Stimulated activated CD8-positive, alpha-beta memory T cell treated with anti-CD3 and anti-CD28 coated beads, Interleukin-4, amount 100 ng/mL, for 24 hours (primary cell): ENCODE results near the gene EYA2.

ENCODE experiments used
- DNase-seq: peaks from one replicate; pipeline ENCODE4 v3.0.0-alpha.2; 2020; ENCODE audit warnings: low read depth

The EYA2 gene

DNA sequence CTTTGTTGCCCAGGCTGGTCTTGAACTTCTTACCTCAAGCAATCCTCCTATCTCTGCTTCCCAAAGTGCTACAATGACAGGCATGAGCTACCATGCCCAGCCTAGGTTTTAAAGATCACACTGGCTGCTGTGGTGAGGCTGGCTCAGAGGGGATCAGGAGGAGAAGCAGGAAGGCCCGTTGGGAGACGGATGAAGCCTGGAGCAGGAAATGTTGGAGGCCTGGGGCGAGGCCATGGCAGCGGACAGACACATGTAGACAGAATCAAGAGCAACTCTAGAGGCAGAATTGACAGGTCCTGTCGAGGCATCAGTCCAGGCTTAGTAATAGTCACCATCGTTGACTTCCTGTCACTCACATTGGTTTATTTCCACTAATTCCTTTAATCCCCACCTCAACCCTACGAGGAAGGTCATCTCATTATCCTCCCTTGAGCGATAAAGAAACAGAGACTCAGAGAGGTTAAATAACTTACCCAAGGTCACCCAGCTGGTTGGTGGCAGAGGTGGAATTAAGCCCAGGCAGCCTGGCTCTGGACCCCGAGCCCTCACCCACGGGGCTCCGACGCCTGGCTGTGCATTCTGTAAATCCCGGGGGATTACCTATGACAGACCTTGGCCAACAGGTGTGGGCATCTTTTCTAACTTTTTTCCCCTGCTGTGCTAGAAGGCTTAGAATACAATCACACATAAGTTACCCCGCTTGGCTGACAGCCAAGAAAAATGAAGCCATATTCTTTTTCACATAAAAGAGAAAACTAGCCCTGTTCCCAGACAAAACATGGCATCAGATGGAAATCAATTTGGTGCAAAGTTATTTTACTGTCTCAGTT is 113.4 kb downstream of the EYA2 start:
- no peak for DNase-seq

DNA sequence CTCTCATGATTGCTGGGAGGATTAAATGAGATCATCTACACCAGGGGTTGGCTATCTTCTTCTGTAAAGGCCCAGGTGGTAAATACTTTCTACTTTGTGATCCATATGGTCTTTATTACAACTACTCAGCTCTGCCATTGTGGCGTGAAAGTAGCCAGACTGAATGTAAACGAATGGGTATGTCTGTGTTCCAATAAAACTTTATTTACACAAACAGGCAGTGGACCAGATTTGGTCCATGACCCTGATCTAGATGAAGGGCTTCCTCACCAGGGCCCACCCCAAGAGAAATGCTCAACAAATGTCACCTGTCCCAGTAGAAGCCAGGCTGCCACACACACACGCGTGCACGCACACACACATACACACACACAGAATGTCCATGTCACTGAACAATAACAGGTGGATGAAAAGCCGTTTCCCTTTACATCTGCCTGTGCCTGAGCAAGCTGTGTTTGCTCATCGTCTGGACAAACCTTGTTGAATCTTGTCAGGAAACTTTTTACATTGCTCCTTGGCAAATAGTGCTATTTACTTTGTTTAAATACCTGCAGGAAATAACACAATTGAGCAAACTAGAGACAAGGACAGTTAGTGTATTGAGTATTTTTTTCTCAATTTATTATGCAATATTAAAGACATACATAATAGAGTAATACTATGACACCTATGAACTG is 114.3 kb downstream of the EYA2 start:
- DNase-seq: no peak

DNA sequence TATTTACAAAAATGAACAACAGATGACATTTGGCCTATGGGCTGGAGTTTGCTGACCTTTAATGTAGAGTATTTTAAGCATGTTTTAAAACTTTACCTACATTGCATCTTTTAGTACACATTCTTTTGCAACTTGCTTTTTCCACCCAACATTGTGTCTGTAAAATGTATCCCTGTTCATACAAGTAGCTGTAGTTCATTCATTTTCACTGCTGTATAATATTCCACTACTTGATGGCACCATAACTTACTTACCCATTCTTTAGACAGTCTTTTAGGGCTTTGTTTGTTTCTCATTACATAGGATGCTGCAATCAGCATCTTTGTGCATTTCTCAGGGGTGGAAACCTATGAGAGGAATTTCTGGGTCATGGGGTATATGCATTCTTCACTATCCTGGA is 115.1 kb downstream of the EYA2 start:
- DNase-seq: no peak

DNA sequence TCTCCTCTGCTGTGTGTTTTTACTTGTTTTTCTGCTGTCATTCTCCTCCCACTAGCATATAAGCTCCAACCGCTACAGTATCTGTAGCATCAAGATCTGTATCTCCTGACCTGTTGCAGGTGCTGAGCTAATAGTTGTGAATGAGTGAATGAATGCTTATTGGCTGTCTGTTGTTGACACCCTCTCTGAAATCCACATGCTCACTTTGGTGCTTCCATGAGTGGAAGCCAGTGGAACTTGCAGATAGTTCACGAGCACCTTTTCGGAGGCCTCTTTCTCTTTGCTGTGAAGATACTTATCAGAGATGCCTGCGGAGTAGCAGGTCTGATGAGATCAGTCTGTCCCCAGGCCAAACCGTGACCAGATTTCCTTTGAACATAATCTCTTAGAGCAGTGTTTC is 117.3 kb downstream of the EYA2 start:
- DNase-seq: no peak

DNA sequence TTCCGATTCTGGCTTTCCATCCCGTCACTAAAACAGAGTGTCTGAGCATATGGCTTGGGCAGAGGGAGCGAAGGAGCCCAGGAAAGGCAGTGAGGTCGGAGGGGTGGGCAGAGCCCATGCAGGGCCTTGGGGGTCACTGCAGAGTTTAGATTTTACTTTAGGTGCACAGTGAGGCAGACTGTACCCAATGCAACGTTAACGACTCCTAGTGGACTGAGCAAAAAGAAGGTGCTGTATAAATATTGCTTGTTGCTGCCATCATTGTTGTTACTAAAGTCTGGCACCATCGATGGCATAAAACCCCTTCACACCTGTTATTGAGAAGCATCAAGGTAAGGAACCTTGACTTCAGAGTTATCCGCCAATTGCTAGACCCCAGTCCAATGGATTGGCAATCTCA is 119.0 kb downstream of the EYA2 start:
- no peak for DNase-seq

DNA sequence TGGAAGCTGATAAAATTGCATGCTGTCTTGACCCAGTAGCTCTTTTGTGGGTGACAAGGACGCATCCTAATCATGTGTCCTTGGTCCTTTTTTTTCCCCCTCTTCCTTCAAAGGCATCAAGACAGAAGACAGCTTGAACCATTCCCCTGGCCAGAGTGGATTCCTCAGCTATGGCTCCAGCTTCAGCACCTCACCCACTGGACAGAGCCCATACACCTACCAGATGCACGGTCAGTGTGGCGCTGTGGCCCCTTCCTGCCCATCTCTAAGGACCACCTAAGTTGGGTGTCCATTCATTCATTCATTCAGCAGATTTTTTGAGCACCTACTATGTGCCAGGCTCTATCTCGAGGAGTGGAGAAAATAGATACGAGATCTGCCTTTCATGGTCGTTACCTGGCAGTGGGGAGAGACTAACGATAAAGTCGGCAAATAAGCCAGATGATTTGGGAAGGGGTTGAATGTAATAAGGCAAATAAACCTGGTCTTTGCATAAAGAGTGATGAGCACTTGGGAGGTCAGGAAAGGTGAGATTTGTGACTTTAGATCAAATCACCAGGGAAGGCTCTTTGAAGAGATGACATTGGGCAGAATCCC is 121.5 kb downstream of the EYA2 start:
- DNase-seq: no peak

DNA sequence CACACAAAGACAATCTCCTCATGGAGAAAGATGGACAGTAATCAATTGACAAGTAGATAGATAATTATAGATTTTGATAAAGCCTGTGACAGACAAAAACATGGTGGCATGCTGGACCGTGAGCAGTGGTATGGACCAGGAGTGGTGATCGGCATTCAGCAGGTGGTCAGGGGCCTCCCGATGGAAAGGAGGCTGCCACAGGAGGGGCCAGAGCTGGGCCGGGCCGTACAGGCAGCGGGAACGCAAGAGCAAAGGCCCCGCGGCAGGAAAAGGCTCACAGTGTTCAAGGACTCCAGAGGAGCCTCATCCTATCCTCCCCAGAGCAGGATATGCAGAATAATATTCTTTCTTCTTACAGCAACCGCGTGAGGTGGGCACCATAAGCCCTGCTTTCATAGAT is 123.7 kb downstream of the EYA2 start:
- DNase-seq: no peak

DNA sequence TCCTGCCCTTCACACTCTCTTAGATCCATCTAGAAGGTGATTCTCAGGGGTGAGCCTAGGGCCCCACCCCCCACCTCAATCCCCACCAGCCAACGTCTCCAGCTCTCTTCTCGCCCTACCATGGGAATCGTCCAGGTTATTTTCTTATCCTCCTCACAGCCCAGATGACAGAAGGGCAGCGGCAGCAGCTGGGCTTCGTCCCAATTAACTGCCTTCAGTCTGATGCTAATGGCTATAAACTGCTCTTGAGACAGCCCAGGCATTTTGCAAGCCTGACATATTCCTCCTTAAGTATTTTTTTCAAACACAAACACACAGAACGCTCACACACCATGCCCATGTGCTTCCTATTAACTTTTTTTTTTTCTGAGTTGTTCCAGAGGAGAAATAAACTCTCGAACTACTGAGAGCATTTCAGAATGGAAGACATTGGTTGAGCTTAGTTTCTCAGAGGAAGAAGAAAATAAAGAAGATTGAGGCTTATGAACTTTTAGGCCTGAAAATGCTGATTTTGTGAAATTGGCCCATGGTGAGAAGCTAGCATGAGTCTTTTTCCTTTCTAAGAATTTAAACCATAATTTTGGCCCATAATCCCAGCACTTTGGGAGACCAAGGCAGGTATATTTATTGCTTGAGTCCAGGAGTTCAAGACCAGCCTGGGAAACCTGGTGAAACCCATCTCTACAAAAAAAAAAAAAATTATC is 124.6 kb downstream of the EYA2 start:
- no peak for DNase-seq

DNA sequence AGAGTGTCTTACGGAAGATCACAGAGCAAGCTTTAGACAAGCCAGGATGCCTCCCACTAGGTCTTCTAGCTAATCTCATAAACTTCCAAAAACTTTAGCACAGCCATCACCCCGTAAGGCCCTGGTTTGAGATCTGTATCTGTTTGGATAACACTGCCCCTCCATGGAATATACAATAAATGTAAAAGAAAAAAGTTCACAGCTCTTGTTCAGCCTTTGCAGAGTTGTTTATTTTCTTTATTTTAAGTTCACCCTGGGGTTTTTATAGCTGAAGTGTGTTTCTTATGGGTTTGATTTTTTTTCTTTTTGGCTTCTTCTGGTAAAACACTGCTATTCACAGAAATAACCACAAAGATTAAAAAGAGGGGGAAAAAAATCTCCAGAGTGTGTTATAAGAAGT is 125.6 kb downstream of the EYA2 start:
- DNase-seq: no peak

DNA sequence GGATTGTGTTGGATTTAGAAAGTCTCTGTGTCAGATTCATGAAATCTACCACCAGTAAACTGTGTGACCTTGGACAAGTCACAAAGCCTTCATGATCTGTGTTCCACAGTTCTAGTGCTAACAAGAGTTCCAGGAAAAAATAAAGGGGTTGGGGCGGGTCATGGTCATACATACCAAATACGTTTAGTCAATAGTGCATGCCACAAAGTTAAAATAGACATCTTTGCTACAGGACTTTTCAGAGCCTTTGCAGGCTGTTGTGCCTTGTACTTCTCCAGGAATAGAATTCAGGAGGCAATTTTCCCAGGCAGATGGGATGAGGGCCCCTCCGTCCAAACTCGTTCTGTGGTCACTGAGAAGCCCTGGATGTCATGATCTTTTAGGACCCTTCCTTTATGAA is 127.2 kb downstream of the EYA2 start:
- no peak for DNase-seq

DNA sequence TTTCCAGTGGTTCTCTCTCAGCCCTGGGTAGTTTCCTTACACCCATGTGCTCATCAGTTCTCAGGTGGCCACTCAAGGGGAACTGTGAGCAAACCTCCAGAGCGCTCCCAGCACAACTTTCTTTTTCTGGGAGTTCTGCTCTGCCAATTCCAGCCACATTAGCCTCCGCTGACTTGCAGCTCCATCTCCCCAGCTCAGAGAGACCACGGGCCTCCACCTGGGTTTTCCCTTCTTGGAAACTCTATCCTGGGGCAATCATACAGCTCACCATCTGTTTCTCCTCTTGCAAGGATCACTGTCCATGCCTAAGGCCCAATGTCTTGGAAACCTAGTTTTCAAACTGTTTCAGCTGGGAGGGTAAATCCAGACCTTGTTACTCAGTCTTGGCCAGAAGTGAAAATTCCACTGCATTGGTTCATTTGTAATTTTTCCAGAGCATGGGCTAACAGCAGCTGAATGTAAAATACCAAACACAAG is 129.9 kb downstream of the EYA2 start:
- DNase-seq: no peak

DNA sequence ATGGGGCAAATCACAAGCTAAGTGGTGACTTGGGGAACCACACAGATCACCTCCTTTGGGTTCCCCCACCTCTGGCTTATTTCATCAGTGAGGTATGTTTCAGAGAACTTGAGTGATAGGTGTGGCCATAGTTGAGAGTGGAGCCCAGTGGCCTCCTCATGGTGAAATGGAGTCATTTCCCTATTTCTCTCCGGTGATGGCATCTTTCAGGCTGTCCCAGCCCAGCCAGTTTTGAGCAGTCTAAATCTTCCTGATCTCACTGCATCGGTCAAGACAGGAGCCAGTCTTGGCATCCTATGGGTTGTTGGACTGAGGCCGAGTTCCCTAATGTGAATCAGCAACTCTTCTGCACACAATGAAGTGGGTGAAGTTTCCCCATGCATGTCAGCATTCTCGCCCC is 132.4 kb downstream of the EYA2 start:
- no peak for DNase-seq

DNA sequence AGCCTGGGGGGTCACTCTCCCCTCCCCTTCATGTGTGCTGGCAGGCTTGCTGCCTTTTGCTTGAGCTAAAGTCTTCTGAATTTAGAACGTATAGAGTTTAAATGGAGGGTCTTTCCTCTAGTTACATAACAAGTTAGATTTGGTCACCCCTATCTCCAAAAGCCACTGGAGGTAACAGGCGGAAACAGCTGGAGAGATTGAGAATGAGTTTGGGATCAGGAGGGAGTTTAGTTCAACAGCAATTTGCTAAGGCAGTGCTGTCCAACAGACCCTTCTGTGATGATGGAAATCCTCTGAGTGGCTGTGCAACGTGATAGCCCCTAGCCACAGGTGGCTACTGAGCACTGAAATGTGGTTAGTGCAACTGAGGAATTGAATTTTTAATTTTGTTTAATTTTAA is 132.8 kb downstream of the EYA2 start:
- DNase-seq: no peak

DNA sequence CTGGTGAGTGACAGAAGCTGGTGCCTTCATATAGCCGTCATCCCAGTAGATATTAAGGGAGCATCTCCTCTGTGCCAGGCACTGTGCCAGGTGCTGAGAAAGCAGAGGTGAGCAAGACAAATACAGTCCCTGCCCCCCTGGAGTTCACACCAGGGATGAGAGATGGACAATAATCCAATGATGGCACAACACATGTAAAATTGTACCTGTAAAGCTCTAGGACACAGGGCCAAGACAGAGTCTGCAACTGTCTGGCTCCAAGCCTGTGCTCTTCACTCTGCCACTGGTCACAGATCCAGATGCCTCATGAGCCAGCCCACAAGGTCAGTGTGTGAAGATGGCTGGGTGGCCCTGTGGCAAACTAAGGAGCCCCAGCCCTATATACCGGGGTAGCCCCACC is 133.8 kb downstream of the EYA2 start:
- DNase-seq: no peak

DNA sequence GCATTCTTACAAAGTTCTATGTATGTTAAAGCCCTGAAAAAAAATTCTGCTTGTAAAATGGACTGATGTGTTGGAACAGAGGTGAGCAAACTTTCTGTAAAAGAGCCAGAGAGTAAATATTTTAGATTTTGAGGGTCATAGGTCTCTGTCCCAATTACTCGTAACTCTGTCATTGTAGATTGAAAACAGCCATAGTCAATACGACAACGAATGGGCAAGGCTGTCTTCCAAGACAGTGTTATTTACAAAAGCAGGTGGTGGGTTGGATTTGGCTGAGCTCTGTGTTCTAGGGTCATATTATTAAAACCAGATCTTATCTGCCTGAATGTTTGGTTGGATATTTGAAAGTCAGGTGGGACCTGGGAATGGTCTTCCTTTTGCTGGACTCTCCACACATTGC is 135.2 kb downstream of the EYA2 start:
- no peak for DNase-seq

DNA sequence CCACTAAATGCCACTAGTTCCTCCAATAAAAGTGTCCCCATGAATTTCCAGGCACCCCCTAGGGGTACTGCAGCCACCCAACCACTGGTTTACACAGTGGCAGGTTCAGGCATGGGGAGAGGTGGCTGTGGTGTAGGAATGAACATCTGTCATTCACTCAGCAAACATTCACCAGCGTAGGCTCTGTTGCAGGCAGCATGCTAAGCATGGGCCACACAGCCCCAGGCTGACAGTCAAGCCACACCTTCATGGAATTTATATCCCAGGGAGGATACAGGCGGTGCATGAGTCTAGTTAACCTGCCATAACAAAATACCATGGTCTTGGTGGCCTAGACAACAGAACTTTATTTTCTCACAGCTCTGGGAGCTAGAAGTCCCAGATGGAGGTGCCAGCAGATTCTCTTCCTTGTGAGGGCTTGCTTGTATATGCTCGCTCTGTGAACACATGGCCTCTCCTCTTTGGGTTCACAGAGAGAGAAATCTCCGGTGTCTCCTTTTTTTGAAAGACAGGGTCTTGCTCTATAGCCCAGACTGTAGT is 135.7 kb downstream of the EYA2 start:
- no peak for DNase-seq

DNA sequence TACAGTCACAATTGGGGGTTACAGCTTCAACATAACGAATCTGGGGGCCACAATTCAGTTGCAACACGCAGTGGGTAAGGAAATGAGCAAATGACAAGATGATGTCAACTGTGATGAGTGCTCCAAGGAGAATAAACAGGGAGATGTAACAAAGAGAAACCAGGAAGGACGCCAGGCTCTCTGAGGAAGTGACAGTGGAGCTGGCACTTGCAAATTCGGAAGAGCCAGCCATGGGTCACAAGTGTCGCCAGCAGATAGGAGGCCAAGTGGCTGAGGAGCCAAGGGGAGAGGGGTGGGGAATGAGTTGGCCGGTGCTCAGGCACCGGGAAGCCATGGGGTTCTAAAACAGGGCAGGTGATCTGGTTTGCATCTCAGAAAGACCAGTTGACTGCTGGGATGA is 136.4 kb downstream of the EYA2 start:
- DNase-seq: no peak

DNA sequence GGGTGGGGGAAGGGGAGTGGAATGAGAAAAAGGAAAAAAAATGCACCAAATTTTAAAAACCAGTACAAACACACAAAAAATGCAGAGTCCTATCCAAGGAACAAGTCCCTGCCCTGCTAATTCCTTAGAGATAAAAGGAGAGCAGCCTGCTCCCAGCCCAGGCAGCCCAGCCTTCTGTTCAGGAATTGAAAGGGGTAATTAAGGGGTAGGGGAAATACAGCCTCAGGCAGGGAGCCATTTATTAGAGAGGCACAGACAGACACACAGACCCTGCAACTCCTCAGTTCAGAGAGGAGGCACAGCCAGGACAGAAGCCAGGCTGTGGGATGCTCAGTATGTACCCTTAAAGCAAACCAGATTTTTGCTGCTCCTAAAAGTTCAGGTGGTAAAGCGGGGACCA is 137.2 kb downstream of the EYA2 start:
- no peak for DNase-seq

DNA sequence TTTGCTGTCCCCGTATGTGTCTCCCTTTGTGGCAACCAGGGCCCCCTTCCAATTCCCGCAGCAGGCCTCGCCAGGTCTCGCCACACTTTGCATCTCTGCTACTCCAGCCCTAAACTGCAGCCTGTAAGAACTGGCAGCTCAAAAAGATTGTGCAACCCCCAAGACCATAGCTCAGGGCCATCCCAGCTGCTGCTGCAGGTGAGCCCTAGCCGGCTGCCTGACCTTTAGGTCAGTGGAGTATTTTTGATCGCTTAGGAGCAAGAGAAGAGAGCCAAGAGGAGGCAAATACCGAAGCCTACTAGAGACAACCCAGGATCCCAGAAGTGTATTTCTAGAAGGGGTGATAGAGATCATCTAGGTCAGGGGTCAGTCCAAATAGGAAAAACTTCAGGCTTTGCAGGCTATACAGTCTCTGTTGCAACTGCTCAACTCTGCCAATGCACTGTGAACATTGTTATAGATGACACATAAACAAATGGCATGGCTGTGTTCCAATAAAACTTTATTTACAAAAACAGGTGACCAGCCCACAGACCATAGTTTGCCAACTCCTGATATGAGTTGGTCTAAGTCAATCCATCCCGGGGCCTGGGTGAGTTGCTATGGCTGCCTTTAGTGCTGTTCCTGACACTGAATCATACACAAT is 138.4 kb downstream of the EYA2 start:
- DNase-seq: no peak

DNA sequence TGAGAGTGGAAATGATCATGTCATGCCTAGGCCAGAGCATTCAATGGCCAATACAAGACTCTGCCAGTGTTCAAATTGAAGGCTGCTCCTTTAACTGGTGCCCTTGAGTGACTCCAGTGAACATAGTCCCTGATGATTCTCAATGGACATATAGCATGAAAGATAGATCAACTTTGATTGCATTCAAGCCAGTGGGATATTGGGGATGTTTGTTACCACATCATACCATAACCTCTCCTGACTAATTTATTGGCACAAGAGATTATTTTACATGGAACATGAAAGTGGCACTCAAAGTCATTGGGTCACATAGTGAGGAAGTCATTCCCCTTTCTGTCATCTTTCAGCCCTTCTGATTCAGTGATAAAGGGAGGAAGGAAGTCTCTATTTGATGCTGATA is 139.0 kb downstream of the EYA2 start:
- DNase-seq: no peak

DNA sequence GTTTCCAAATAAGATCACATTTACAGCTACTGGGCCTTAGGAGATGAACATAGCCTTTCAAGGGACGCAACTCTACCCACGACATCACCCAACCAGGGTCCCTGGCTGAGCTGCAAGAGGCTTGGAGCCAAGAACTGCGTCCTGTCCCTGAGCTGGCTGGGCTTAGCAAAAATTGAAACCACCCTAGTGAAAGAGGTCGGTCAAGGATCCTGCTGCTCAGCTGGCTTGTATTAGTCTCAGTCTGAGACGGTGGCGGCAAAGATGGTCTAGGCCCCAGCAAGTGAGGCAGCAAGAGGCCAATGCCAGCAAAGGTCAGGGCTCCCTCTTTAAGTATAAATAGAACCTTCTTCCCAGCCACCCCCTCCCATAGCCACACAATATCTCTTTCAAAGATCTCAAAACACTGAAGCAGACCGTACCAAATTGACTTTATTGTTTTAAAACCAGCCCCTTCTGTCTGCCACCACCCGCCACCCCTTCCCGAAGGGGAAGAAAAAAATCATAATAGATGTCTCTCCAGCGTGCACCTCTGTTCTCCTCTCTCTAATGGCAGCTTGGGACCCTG is 140.5 kb downstream of the EYA2 start:
- DNase-seq: no peak
